ENCODE measurements around the gene DHRSX. TPM values are rescaled to one million over a fixed set of nuclear protein-coding genes. Genes with fewer than 3 reads are reported as not detected.
"Not testable (repeated sequence)": the region's sequence is repeated elsewhere in the genome, so short reads cannot be mapped to it uniquely, and the experiment has no call there.

DHRSX gene
- total RNA-seq, 2 donors from 2014 or later, result 14.8 to 46.5 TPM

DNA sequence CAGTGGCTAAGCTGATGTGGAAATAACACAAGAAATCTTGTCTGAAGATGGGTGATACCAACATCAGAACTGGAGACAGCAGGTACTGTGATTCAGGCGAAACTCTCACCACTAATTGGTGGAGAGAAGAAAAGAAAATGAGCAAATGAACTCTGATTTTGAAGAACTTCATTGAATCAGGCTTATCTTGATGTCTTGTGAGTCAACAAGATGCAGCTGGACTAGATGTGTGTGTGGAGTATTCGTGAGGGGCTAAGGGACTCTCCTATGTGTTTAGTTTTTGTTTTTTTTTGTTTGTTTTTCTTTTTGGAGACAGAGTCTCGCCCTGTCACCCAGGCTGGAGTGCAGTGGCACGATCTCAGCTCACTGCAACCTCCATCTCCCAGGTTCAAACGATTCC is 131.6 kb downstream of the DHRSX start:
- TF ChIP-seq, protein P1, sequence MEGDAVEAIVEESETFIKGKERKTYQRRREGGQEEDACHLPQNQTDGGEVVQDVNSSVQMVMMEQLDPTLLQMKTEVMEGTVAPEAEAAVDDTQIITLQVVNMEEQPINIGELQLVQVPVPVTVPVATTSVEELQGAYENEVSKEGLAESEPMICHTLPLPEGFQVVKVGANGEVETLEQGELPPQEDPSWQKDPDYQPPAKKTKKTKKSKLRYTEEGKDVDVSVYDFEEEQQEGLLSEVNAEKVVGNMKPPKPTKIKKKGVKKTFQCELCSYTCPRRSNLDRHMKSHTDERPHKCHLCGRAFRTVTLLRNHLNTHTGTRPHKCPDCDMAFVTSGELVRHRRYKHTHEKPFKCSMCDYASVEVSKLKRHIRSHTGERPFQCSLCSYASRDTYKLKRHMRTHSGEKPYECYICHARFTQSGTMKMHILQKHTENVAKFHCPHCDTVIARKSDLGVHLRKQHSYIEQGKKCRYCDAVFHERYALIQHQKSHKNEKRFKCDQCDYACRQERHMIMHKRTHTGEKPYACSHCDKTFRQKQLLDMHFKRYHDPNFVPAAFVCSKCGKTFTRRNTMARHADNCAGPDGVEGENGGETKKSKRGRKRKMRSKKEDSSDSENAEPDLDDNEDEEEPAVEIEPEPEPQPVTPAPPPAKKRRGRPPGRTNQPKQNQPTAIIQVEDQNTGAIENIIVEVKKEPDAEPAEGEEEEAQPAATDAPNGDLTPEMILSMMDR (IDR thresholded peaks at IDR 0.05), result no peak
- TF ChIP-seq POLR2A (IDR thresholded peaks at IDR 0.05), result no peak
- 84 to 87% methylated on average over 5 of the region's 5 CpGs for WGBS, 2 donors
- no peak overlapping the region for H3K4me3 ChIP-seq
- no peaks in the 10 kb centered on the region for H3K4me1 ChIP-seq
- no peak for ATAC-seq
- no peak for DNase-seq
- no peaks in the 10 kb centered on the region for H3K27me3 ChIP-seq
- intact Hi-C loops (cut with DNase I), result no loop called here
- no peaks in the 10 kb centered on the region for H3K9me3 ChIP-seq
- no peaks in the 10 kb centered on the region for H3K36me3 ChIP-seq (replicated peaks in 1 of 2; ENCODE audit: insufficient read depth in 1 of 2, low read depth in 2 of 2)
- H3K27ac ChIP-seq, result no peak overlapping the region

DNA sequence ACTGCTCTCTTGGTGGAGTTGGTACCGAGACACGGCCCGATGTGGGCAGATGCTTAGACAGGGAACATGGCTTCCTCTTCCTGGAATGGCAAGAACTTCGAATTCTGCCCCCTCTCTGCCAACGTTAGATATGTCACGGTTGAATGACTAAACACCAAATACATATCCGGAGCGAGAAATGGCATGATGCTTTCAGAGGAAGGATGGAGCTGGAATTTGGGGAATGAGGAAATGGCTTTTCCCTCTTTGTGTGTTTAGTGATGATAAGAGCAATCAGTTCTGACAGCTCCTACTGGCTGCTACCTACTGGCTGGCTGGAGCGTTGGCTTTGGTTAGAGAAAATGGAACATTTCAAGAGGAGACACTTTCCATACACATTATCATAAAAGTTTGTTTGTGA is 140.0 kb downstream of the DHRSX start:
- intact Hi-C loops (cut with DNase I), result no loop called here
- H3K4me1 ChIP-seq, result no peaks in the 10 kb centered on the region
- no peaks in the 10 kb centered on the region for H3K27me3 ChIP-seq
- ATAC-seq, result peak; percentile 72
- TF ChIP-seq POLR2A (IDR thresholded peaks at IDR 0.05), result no peak
- TF ChIP-seq, protein P1 (IDR thresholded peaks at IDR 0.05), result peak in 1 of 7 experiments; percentile 16
- peak in 2 of 4 donors; percentile 6 to 13 for DNase-seq
- WGBS, 2 donors, result 71 to 76% methylated on average over 9 of the region's 9 CpGs
- H3K36me3 ChIP-seq (replicated peaks in 1 of 2; ENCODE audit: insufficient read depth in 1 of 2, low read depth in 2 of 2), result no peaks in the 10 kb centered on the region
- no peak overlapping the region for H3K4me3 ChIP-seq
- H3K9me3 ChIP-seq, result no peaks in the 10 kb centered on the region
- peak overlapping the region in 1 of 4 donors; percentile 0 for H3K27ac ChIP-seq

DNA sequence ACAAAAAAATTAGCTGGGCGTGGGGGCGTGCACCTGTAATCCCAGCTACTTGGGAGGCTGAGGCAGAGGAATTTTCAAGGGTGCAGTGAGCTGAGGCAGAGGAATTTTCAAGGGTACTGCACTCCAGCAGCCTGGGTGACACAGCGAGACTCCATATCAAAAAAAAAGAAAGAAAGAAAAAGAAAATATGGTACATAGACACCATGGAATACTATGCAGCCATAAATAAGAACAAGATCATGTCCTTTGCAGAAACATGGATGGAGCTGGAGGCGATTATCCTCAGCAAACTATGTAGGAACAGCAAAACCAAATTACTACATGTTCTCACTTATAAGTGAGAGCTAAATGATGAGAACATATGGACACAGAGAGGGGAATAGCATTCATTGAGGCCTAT is 141.3 kb downstream of the DHRSX start:
- H3K36me3 ChIP-seq (replicated peaks in 1 of 2; ENCODE audit: insufficient read depth in 1 of 2, low read depth in 2 of 2); H3K27me3 ChIP-seq; ATAC-seq; H3K4me3 ChIP-seq; DNase-seq; intact Hi-C loops (cut with DNase I); H3K4me1 ChIP-seq; H3K9me3 ChIP-seq; H3K27ac ChIP-seq: not testable (repeated sequence)
- 89 to 93% methylated on average over 4 of the region's 4 CpGs for WGBS, 2 donors

DNA sequence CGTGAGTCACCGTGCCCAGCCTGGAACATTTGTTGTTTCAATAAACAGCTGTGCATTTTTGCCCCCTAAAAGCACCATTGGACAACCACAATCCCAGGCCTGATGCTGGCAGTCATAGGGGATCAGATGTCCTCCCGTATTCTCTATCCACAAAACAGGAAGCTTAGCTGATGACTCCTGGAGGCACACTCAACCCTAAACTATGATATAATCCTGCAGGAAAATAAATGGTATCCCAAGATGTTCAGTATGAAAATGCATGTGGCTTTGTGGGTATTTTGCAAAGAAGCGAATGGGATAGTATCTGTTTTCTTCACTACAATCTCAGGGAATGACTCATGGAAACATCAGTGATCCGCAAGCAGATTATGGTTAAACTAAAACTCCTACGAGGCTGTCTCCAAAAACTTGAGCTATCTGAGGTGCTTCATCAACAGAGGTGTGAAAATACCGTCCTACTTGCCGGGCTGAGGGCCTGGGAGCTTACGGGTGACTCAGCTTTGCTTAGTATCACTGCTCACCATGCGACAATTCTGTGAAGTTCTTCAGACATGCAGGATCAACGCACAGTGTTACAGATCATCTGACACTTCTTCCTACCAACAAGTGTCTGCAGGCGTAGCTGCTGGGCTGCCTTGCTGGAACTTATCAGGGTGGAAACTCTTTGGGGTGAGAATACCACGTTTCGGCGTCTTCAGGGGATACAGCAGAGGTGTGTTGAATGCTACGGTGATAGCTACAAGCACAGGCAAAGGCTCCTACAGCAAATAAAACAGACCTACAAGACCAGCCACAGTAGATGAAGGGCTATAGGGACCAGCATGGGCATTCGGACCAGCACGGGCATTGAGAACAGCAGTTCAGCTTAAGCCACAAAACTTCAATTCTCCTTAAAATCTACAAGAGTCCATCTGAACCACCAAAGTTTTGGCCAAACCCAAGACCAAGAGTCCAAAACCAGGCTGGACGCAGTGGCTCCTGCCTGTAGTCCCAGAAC is 148.5 kb downstream of the DHRSX start:
- no peak for ATAC-seq
- H3K4me1 ChIP-seq, result no peaks in the 10 kb centered on the region
- DNase-seq, result no peak
- intact Hi-C loops (cut with DNase I), result no loop called here
- H3K4me3 ChIP-seq, result no peak overlapping the region
- H3K9me3 ChIP-seq, result no peaks in the 10 kb centered on the region
- no peak for TF ChIP-seq POLR2A (IDR thresholded peaks at IDR 0.05)
- TF ChIP-seq, protein P1 (IDR thresholded peaks at IDR 0.05), result no peak
- WGBS, 2 donors, result 84 to 91% methylated on average over 19 of the region's 19 CpGs
- H3K36me3 ChIP-seq (replicated peaks in 1 of 2; ENCODE audit: insufficient read depth in 1 of 2, low read depth in 2 of 2), result no peaks in the 10 kb centered on the region
- no peaks in the 10 kb centered on the region for H3K27me3 ChIP-seq
- H3K27ac ChIP-seq, result no peak overlapping the region

DNA sequence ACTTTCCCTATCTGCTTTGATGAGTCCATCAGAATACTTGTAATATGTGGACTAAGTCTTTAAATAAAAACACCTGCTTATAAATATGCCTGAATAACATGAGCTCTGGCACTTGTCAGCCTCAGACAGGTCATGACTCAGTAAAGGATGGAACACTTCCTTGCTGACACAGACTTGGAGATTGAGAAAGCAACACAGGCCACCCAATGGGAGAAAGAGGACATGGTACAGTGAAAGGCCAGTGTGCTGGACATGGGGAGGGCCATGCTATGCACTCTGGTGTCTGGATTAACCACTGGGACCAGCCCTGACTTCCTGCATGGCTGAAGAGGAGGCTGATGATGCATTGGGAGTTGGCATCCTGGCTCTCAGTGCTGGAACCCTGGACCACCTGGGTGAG is 149.5 kb downstream of the DHRSX start:
- Histone ChIP-seq H3K27ac (no peak overlapping the region), H3K9me3 (no peaks in the 10 kb centered on the region), H3K27me3 (no peaks in the 10 kb centered on the region), H3K4me1 (no peaks in the 10 kb centered on the region), H3K36me3 (replicated peaks in 1 of 2; ENCODE audit: insufficient read depth in 1 of 2, low read depth in 2 of 2) (no peaks in the 10 kb centered on the region), H3K4me3 (no peak overlapping the region)
- intact Hi-C loops (cut with DNase I), result no loop called here
- ATAC-seq (no peak), DNase-seq (no peak)
- TF ChIP-seq, protein P1 (IDR thresholded peaks at IDR 0.05), result no peak
- no peak for TF ChIP-seq POLR2A (IDR thresholded peaks at IDR 0.05)

DNA sequence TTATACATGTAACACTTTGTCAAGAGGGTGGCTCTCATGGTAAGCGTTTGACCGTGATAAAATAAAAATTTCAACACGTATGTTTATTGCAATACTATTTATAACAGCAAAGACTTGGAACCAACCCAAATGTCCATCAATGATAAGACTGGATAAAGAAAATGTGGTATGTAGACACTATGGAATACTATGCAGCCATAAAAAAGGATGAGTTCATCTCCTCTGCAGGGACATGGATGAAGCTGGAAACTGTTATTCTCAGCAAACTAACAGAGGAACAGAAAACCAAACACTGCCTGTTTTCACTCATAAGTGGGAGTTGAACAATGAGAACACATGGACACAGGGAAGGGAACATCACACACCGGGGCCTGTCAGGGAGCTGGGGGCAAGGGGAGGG is 150.1 kb downstream of the DHRSX start:
- ATAC-seq; DNase-seq; H3K27me3 ChIP-seq; H3K4me1 ChIP-seq; H3K4me3 ChIP-seq; H3K9me3 ChIP-seq; intact Hi-C loops (cut with DNase I); H3K27ac ChIP-seq; H3K36me3 ChIP-seq (replicated peaks in 1 of 2; ENCODE audit: insufficient read depth in 1 of 2, low read depth in 2 of 2): not testable (repeated sequence)
- 73 to 76% methylated on average over 4 of the region's 4 CpGs for WGBS, 2 donors

DNA sequence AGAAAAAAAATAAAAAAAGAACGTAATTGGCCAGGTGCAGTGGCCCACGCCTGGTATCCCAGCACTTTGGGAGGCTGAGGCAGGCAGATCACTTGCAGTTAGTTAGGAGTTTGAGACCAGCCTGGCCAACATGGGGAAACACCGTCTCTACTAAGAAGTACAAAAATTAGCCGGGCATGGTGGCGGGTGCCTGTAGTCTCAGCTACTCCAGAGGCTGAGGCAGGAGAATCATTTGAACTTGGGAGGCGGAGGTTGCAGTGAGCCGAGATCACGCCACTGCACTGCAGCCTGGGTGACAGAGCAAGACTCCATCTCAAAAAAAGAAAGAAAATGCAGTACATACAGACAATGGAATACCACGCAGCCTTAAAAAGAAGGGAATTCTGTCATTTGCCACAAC is 150.7 kb downstream of the DHRSX start:
- H3K4me1 ChIP-seq; H3K27me3 ChIP-seq; ATAC-seq; H3K9me3 ChIP-seq; H3K4me3 ChIP-seq; intact Hi-C loops (cut with DNase I); DNase-seq; H3K36me3 ChIP-seq (replicated peaks in 1 of 2; ENCODE audit: insufficient read depth in 1 of 2, low read depth in 2 of 2); H3K27ac ChIP-seq: not testable (repeated sequence)
- 94 to 96% methylated on average over 9 of the region's 9 CpGs for WGBS, 2 donors
